Gastrocnemius medialis (tissue), 4 donors: Measurements from ENCODE around the gene TLR7.

ENCODE experiments used
- CTCF ChIP-seq, 5 experiments: fragments of 450-650 bp in 3 of 5; fragments of 200-600 bp in 2 of 5; sonication (generic) in 2 of 5; IDR thresholded peaks in 4 of 5; conservative IDR thresholded peaks in 1 of 5; 1 replicate in 4 of 5; 2 replicates in 1 of 5; pipeline ENCODE4 v1.5.1; 2016 to 2019; ENCODE audit warnings: antibody characterized with exemption in 5 of 5, mild to moderate bottlenecking in 3 of 5, moderate library complexity in 3 of 5
- POLR2A ChIP-seq, 2 donors: fragments of 450-650 bp; IDR thresholded peaks; one replicate each; pipeline ENCODE4 v1.6.1; 2017; ENCODE audit warnings: antibody characterized with exemption in 2 of 2, mild to moderate bottlenecking in 2 of 2, moderate library complexity in 2 of 2

- no peak for TF ChIP-seq CTCF (IDR thresholded peaks at IDR 0.05 in 4 of 5, conservative IDR thresholded peaks at IDR 0.05 in 1 of 5)
- TF ChIP-seq POLR2A (IDR thresholded peaks at IDR 0.05): no peak
Observed at GRCh38 chrX:12920990-12921389, 54.1 kb downstream of the TLR7 start.
